ENCODE data around the gene VDR.

DNA sequence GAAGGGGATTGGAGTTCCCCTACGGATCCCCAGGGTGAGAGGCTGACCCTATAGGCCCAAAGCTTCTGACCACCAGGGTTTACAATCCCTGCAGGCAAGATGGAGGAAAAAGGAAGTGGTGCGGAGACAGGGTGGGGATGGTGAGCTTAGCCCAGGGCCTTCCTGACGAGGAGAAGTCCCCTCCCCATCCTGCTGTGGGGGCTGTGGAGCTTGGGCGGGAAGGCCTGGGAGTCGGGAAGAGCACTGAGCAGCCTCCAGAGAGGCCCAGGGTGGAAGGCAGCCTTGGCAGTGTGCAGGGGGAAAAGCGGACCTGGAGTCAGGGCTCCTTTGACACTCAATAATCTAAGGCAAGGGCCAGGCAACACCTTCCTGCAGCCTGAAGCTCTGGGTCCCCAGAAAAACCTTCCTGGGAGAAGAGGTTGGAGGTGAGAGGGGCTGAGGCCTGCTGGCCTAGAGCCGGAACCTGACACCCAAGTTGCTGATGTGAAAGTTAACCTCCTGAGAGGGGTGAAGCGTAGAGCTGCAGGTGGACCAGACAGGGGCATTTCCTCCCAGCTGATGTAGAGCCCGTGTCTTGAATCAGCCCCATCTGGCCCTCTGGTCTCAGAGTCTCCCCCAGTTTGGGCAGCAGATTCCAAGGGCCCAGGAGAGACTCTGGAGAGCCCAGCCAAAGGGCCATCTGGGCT is 91.1 kb downstream of the VDR start:
- TF ChIP-seq, protein P1, sequence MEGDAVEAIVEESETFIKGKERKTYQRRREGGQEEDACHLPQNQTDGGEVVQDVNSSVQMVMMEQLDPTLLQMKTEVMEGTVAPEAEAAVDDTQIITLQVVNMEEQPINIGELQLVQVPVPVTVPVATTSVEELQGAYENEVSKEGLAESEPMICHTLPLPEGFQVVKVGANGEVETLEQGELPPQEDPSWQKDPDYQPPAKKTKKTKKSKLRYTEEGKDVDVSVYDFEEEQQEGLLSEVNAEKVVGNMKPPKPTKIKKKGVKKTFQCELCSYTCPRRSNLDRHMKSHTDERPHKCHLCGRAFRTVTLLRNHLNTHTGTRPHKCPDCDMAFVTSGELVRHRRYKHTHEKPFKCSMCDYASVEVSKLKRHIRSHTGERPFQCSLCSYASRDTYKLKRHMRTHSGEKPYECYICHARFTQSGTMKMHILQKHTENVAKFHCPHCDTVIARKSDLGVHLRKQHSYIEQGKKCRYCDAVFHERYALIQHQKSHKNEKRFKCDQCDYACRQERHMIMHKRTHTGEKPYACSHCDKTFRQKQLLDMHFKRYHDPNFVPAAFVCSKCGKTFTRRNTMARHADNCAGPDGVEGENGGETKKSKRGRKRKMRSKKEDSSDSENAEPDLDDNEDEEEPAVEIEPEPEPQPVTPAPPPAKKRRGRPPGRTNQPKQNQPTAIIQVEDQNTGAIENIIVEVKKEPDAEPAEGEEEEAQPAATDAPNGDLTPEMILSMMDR (IDR thresholded peaks at IDR 0.05; ENCODE audit: low read length), result no peak
- no peak for TF ChIP-seq EZH2phosphoT487 (IDR thresholded peaks at IDR 0.05; ENCODE audit: low read length)
- no peak for TF ChIP-seq EZH2 (optimal IDR thresholded peaks at IDR 0.05; ENCODE audit: low read depth, low read length)
